ENCODE data around the gene ANO7. TPM values are rescaled to one million over a fixed set of nuclear protein-coding genes. Genes with fewer than 3 reads are reported as not detected.
A peak's percentile ranks its signal among the peaks of the same experiment; 100 is the strongest.

ANO7 gene
- total and polyA plus RNA-seq, 2 of the 13 experiments (the other 11 are each of a cell fraction or from before 2014, with no cell fraction given): 4.1 to 4.9 TPM

DNA sequence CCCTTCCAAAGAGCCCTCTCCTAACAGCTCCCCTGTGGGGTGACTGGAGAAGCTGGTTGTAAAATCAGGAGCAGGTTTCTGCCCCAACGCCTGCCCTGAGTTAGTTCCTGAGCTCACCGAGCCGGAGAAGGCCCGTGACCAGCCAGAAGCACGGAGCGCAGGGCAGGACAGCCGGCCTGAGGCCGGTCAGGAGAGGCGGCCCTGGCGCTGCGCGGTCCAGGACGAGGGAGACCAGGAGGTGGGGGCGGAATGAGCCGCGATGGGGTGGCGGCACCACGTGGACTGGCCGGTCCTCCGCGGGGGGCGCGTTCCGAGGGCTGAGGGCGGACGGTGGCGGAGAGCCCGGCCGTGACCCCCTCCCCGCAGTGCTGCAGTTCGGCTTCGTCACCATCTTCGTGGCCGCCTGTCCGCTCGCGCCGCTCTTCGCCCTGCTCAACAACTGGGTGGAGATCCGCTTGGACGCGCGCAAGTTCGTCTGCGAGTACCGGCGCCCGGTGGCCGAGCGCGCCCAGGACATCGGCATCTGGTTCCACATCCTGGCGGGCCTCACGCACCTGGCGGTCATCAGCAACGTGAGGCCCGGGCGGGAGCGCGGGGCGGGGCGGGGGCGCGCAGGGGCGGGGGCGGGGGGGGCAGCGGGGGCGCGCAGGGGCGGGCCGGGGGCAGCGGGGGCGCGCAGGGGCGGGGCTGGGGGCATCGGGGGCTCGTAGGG lies 29.0 kb downstream of the ANO7 start (continued):
- TF ChIP-seq, protein P1, sequence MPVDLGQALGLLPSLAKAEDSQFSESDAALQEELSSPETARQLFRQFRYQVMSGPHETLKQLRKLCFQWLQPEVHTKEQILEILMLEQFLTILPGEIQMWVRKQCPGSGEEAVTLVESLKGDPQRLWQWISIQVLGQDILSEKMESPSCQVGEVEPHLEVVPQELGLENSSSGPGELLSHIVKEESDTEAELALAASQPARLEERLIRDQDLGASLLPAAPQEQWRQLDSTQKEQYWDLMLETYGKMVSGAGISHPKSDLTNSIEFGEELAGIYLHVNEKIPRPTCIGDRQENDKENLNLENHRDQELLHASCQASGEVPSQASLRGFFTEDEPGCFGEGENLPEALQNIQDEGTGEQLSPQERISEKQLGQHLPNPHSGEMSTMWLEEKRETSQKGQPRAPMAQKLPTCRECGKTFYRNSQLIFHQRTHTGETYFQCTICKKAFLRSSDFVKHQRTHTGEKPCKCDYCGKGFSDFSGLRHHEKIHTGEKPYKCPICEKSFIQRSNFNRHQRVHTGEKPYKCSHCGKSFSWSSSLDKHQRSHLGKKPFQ (CRISPR knock-in tag; IDR thresholded peaks at IDR 0.05; ENCODE audit: insufficient replicate concordance): peak; percentile 70
- TF ChIP-seq NFKB2 (CRISPR knock-in tag; IDR thresholded peaks at IDR 0.05; ENCODE audit: borderline replicate concordance) (peak; percentile 80), CHCHD3 (CRISPR knock-in tag; IDR thresholded peaks at IDR 0.05) (peak; percentile 86; the same call in 1 of the 2 replicates), ZSCAN30 (CRISPR knock-in tag; IDR thresholded peaks at IDR 0.05) (no peak), AGO1 (IDR thresholded peaks at IDR 0.05; ENCODE audit: low read depth, low read length, poor library complexity, severe bottlenecking) (no peak), ZNF83 (CRISPR knock-in tag; IDR thresholded peaks at IDR 0.05; ENCODE audit: borderline replicate concordance) (0 out of 2 replicates have a peak, but pooled peaks have one; percentile 48), ZNF772 (CRISPR knock-in tag; IDR thresholded peaks at IDR 0.05) (peak; percentile 65; the same call in 1 of the 2 replicates), MBD4 (IDR thresholded peaks at IDR 0.05; ENCODE audit: borderline replicate concordance, low read length) (no peak), ZNF33A (CRISPR knock-in tag; IDR thresholded peaks at IDR 0.05; ENCODE audit: borderline replicate concordance) (0 out of 2 replicates have a peak, but pooled peaks have one; percentile 66), ZNF24 (IDR thresholded peaks at IDR 0.05) (no peak), GTF2F1 (IDR thresholded peaks at IDR 0.05; ENCODE audit: low read length) (no peak), RBAK (CRISPR knock-in tag; IDR thresholded peaks at IDR 0.05) (no peak), ARNT2 (CRISPR knock-in tag; IDR thresholded peaks at IDR 0.05; ENCODE audit: low read depth) (peak; percentile 89; the same call in 1 of the 2 replicates)
- TF ChIP-seq, protein P2, sequence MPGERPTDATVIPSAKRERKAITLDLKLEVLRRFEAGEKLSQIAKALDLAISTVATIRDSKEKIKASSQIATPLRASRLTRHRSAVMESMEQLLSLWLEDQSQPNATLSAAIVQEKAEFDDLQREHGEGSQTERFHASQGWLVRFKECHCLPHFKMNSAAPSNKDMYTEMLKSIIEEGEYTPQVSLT (CRISPR knock-in tag; IDR thresholded peaks at IDR 0.05; ENCODE audit: borderline replicate concordance, low read depth): no peak
- TF ChIP-seq, protein P3, sequence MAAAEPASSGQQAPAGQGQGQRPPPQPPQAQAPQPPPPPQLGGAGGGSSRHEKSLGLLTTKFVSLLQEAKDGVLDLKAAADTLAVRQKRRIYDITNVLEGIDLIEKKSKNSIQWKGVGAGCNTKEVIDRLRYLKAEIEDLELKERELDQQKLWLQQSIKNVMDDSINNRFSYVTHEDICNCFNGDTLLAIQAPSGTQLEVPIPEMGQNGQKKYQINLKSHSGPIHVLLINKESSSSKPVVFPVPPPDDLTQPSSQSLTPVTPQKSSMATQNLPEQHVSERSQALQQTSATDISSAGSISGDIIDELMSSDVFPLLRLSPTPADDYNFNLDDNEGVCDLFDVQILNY (CRISPR knock-in tag; conservative IDR thresholded peaks at IDR 0.05): peak; percentile 32; the same call in 1 of the 2 replicates
- TF ChIP-seq, protein P4, sequence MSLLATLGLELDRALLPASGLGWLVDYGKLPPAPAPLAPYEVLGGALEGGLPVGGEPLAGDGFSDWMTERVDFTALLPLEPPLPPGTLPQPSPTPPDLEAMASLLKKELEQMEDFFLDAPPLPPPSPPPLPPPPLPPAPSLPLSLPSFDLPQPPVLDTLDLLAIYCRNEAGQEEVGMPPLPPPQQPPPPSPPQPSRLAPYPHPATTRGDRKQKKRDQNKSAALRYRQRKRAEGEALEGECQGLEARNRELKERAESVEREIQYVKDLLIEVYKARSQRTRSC (CRISPR knock-in tag; IDR thresholded peaks at IDR 0.05; ENCODE audit: low read depth): no peak
- TF ChIP-seq, protein P5, sequence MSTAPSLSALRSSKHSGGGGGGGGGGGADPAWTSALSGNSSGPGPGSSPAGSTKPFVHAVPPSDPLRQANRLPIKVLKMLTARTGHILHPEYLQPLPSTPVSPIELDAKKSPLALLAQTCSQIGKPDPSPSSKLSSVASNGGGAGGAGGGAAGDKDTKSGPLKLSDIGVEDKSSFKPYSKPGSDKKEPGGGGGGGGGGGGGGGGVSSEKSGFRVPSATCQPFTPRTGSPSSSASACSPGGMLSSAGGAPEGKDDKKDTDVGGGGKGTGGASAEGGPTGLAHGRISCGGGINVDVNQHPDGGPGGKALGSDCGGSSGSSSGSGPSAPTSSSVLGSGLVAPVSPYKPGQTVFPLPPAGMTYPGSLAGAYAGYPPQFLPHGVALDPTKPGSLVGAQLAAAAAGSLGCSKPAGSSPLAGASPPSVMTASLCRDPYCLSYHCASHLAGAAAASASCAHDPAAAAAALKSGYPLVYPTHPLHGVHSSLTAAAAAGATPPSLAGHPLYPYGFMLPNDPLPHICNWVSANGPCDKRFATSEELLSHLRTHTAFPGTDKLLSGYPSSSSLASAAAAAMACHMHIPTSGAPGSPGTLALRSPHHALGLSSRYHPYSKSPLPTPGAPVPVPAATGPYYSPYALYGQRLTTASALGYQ (CRISPR knock-in tag; IDR thresholded peaks at IDR 0.05): no peak
- TF ChIP-seq, protein P6, sequence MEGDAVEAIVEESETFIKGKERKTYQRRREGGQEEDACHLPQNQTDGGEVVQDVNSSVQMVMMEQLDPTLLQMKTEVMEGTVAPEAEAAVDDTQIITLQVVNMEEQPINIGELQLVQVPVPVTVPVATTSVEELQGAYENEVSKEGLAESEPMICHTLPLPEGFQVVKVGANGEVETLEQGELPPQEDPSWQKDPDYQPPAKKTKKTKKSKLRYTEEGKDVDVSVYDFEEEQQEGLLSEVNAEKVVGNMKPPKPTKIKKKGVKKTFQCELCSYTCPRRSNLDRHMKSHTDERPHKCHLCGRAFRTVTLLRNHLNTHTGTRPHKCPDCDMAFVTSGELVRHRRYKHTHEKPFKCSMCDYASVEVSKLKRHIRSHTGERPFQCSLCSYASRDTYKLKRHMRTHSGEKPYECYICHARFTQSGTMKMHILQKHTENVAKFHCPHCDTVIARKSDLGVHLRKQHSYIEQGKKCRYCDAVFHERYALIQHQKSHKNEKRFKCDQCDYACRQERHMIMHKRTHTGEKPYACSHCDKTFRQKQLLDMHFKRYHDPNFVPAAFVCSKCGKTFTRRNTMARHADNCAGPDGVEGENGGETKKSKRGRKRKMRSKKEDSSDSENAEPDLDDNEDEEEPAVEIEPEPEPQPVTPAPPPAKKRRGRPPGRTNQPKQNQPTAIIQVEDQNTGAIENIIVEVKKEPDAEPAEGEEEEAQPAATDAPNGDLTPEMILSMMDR (CRISPR knock-in tag; IDR thresholded peaks at IDR 0.05): peak; percentile 56
